Liver (tissue), 9 donors: ENCODE measurements around the gene WFS1. TPM values are rescaled to one million over a fixed set of nuclear protein-coding genes. Genes with fewer than 3 reads are reported as not detected.

Experiments used
- DNase-seq: peaks from one replicate; pipeline ENCODE4 v3.0.0-alpha.2; 2017; ENCODE audit warnings: low spot score
- H3K27ac ChIP-seq, 2 donors: one replicate each; pipeline ENCODE4 v1.7.0; 2013; ENCODE audit warnings: inconsistent platforms in 2 of 2, low read length in 2 of 2, control low read depth in 1 of 2, low read depth in 1 of 2, mild to moderate bottlenecking in 1 of 2
- H3K27me3 ChIP-seq, 4 donors: one replicate each; pipeline versions ENCODE4 v1.6.1 to v1.7.0; 2013; ENCODE audit warnings: low read length in 3 of 4, inconsistent platforms in 1 of 4, mild to moderate bottlenecking in 1 of 4, moderate library complexity in 1 of 4; ENCODE audit not compliant: control insufficient read depth in 4 of 4, insufficient read depth in 4 of 4
- H3K36me3 ChIP-seq, 4 donors: one replicate each; pipeline versions ENCODE4 v1.6.1 to v1.7.0; 2013; ENCODE audit warnings: low read length in 3 of 4, mild to moderate bottlenecking in 3 of 4, low read depth in 1 of 4, moderate library complexity in 1 of 4; ENCODE audit not compliant: control insufficient read depth in 4 of 4, insufficient read depth in 3 of 4
- H3K4me1 ChIP-seq, 4 donors: one replicate each; pipeline versions ENCODE4 v1.6.1 to v1.7.0; 2013; ENCODE audit warnings: low read length in 3 of 4, mild to moderate bottlenecking in 3 of 4, moderate library complexity in 1 of 4; ENCODE audit not compliant: control insufficient read depth in 4 of 4, insufficient read depth in 4 of 4
- H3K4me3 ChIP-seq, 3 donors: one replicate each; pipeline versions ENCODE4 v1.6.1 to v1.7.0; 2013; ENCODE audit warnings: low read length in 3 of 3, control low read depth in 1 of 3, low read depth in 1 of 3, mild to moderate bottlenecking in 1 of 3
- H3K9ac ChIP-seq, 2 donors: one replicate each; pipeline ENCODE4 v1.7.0; 2013; ENCODE audit warnings: low read length in 2 of 2, mild to moderate bottlenecking in 2 of 2, moderate library complexity in 2 of 2, control low read depth in 1 of 2, low read depth in 1 of 2
- H3K9me3 ChIP-seq, 4 donors: one replicate each; pipeline versions ENCODE4 v1.6.1 to v1.7.0; 2013; ENCODE audit warnings: low read length in 3 of 4; ENCODE audit not compliant: control insufficient read depth in 4 of 4
- EGR1 ChIP-seq, 2 donors: IDR thresholded peaks; 2 replicates each; pipeline ENCODE4 v1.6.1; 2016 to 2018; ENCODE audit warnings: antibody characterized with exemption in 2 of 2, low read depth in 2 of 2
- FOXA1 ChIP-seq: IDR thresholded peaks from 2 replicates; pipeline ENCODE4 v1.6.1; 2016; ENCODE audit warnings: antibody characterized with exemption
- FOXA2 ChIP-seq: IDR thresholded peaks from 2 replicates; pipeline ENCODE4 v1.6.1; 2016; ENCODE audit warnings: antibody characterized with exemption
- GABPA ChIP-seq, 2 donors: IDR thresholded peaks in 1 of 2; conservative IDR thresholded peaks in 1 of 2; 2 replicates each; pipeline ENCODE4 v1.6.1; 2016; ENCODE audit warnings: antibody characterized with exemption in 2 of 2, mild to moderate bottlenecking in 1 of 2, moderate library complexity in 1 of 2
- HNF4A ChIP-seq, 2 donors: conservative IDR thresholded peaks; 2 replicates each; pipeline ENCODE4 v1.6.1; 2016; ENCODE audit warnings: antibody characterized with exemption in 2 of 2, mild to moderate bottlenecking in 2 of 2
- HNF4G ChIP-seq: IDR thresholded peaks from 2 replicates; pipeline ENCODE4 v1.6.1; 2016; ENCODE audit warnings: antibody characterized with exemption
- JUND ChIP-seq, 2 donors: IDR thresholded peaks; 2 replicates each; pipeline ENCODE4 v1.6.1; 2016; ENCODE audit warnings: antibody characterized with exemption in 2 of 2
- NR2F2 ChIP-seq: IDR thresholded peaks from 2 replicates; pipeline ENCODE4 v1.6.1; 2016; ENCODE audit warnings: antibody characterized with exemption
- RAD21 ChIP-seq, 2 donors: IDR thresholded peaks; 2 replicates each; pipeline ENCODE4 v1.6.1; 2016; ENCODE audit warnings: antibody characterized with exemption in 2 of 2, mild to moderate bottlenecking in 2 of 2
- RXRA ChIP-seq, 2 donors: IDR thresholded peaks; 2 replicates each; pipeline ENCODE4 v1.6.1; 2017 to 2018; ENCODE audit warnings: antibody characterized with exemption in 2 of 2, mild to moderate bottlenecking in 1 of 2
- SP1 ChIP-seq: IDR thresholded peaks from 2 replicates; pipeline ENCODE4 v1.6.1; 2018; ENCODE audit warnings: antibody characterized with exemption, mild to moderate bottlenecking
- TAF1 ChIP-seq: conservative IDR thresholded peaks from 2 replicates; pipeline ENCODE4 v1.6.1; 2016; ENCODE audit warnings: antibody characterized with exemption, mild to moderate bottlenecking
- YY1 ChIP-seq: IDR thresholded peaks from 2 replicates; pipeline ENCODE4 v1.6.1; 2016; ENCODE audit warnings: antibody characterized with exemption, mild to moderate bottlenecking
- WGBS: extraction: QIAGEN DNeasy Blood & Tissue Kit; methylation state at CpG from one replicate; pipeline ENCODE4 v1.1.7; 2013; 5-methylcytosine and 5-hydroxymethylcytosine counted together
- polyA plus RNA-seq, 2 donors: library from polyadenylated mRNA; stranded (reverse) in 1 of 2; unstranded in 1 of 2; fragments of 200-250 nt in 1 of 2; fragments of >200 nt in 1 of 2; fragmentation: Nextera tagmentation in 1 of 2; extraction: Ambion mirVana in 1 of 2; gene quantifications; one replicate each; pipeline versions ENCODE4 v1.2.1 to v1.2.3, GENCODE V29; 2013 to 2015
- total RNA-seq, 2 donors: library from RNA; depleted of rRNA; stranded (reverse); fragments of >200 nt; gene quantifications; one replicate each; pipeline ENCODE4 v1.2.3, GENCODE V29; 2014
- TF ChIP-seq, protein P1 (sequence below): IDR thresholded peaks from 2 replicates; pipeline ENCODE4 v1.6.1; 2016; ENCODE audit warnings: antibody characterized with exemption
- TF ChIP-seq, protein P2 (sequence below): IDR thresholded peaks from 2 replicates; pipeline ENCODE4 v1.6.1; 2016; ENCODE audit warnings: antibody characterized with exemption, mild to moderate bottlenecking
- TF ChIP-seq, protein P3 (sequence below): fragments of 150-350 bp; IDR thresholded peaks from 2 replicates; pipeline ENCODE4 v1.5.1; 2017; ENCODE audit warnings: improper control_type of control experiment, low read depth, low read length; ENCODE audit not compliant: missing input control
- TF ChIP-seq, protein P4 (sequence below): IDR thresholded peaks from 2 replicates; pipeline ENCODE4 v1.6.1; 2016; ENCODE audit warnings: antibody characterized with exemption
- TF ChIP-seq, protein P5 (sequence below): IDR thresholded peaks from 2 replicates; pipeline ENCODE4 v1.6.1; 2016; ENCODE audit warnings: antibody characterized with exemption
- donor health status: healthy.
- donor health status: healthy.
- donor health status: healthy.
- donor health status: healthy.
- donor health status: healthy.

The WFS1 gene
- total and polyA plus RNA-seq, 4 donors, result 6.0 to 23.9 (median 13.0) TPM

DNA sequence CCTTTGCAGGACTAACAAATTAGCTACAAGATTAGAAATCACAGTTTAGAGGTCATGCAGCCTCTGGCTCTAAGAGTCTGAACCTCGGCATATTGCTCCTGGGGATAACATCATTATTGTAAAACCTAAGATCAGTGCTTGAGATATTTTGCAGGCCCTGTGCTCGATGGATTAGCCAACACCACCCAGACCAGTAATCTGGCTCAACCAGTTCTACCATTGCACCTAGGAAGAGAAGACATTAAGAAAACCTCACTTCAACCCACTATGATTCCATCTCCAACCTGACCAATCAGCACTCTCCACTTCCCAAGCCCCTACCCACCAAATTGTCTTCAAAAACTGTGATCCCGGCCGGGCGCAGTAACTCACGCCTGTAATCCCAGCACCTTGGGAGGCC is 43.6 kb downstream of the WFS1 start:
- TF ChIP-seq, protein P1, sequence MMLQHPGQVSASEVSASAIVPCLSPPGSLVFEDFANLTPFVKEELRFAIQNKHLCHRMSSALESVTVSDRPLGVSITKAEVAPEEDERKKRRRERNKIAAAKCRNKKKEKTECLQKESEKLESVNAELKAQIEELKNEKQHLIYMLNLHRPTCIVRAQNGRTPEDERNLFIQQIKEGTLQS, result no peak
- TF ChIP-seq FOXA1 (no peak), GABPA (IDR thresholded peaks at IDR 0.05 in 1 of 2, conservative IDR thresholded peaks at IDR 0.05 in 1 of 2) (no peak), RAD21 (IDR thresholded peaks at IDR 0.05) (no peak), RXRA (IDR thresholded peaks at IDR 0.05) (no peak), TAF1 (no peak), YY1 (no peak), HNF4G (no peak), SP1 (no peak), HNF4A (conservative IDR thresholded peaks at IDR 0.05) (no peak), FOXA2 (no peak), EGR1 (IDR thresholded peaks at IDR 0.05; ENCODE audit: low read depth in 2 of 2) (no peak), JUND (IDR thresholded peaks at IDR 0.05) (no peak), NR2F2 (no peak)
- TF ChIP-seq, protein P2, sequence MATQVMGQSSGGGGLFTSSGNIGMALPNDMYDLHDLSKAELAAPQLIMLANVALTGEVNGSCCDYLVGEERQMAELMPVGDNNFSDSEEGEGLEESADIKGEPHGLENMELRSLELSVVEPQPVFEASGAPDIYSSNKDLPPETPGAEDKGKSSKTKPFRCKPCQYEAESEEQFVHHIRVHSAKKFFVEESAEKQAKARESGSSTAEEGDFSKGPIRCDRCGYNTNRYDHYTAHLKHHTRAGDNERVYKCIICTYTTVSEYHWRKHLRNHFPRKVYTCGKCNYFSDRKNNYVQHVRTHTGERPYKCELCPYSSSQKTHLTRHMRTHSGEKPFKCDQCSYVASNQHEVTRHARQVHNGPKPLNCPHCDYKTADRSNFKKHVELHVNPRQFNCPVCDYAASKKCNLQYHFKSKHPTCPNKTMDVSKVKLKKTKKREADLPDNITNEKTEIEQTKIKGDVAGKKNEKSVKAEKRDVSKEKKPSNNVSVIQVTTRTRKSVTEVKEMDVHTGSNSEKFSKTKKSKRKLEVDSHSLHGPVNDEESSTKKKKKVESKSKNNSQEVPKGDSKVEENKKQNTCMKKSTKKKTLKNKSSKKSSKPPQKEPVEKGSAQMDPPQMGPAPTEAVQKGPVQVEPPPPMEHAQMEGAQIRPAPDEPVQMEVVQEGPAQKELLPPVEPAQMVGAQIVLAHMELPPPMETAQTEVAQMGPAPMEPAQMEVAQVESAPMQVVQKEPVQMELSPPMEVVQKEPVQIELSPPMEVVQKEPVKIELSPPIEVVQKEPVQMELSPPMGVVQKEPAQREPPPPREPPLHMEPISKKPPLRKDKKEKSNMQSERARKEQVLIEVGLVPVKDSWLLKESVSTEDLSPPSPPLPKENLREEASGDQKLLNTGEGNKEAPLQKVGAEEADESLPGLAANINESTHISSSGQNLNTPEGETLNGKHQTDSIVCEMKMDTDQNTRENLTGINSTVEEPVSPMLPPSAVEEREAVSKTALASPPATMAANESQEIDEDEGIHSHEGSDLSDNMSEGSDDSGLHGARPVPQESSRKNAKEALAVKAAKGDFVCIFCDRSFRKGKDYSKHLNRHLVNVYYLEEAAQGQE, result no peak
- TF ChIP-seq, protein P3, sequence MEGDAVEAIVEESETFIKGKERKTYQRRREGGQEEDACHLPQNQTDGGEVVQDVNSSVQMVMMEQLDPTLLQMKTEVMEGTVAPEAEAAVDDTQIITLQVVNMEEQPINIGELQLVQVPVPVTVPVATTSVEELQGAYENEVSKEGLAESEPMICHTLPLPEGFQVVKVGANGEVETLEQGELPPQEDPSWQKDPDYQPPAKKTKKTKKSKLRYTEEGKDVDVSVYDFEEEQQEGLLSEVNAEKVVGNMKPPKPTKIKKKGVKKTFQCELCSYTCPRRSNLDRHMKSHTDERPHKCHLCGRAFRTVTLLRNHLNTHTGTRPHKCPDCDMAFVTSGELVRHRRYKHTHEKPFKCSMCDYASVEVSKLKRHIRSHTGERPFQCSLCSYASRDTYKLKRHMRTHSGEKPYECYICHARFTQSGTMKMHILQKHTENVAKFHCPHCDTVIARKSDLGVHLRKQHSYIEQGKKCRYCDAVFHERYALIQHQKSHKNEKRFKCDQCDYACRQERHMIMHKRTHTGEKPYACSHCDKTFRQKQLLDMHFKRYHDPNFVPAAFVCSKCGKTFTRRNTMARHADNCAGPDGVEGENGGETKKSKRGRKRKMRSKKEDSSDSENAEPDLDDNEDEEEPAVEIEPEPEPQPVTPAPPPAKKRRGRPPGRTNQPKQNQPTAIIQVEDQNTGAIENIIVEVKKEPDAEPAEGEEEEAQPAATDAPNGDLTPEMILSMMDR, result no peak
- TF ChIP-seq, protein P4, sequence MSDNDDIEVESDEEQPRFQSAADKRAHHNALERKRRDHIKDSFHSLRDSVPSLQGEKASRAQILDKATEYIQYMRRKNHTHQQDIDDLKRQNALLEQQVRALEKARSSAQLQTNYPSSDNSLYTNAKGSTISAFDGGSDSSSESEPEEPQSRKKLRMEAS, result no peak
- TF ChIP-seq, protein P5, sequence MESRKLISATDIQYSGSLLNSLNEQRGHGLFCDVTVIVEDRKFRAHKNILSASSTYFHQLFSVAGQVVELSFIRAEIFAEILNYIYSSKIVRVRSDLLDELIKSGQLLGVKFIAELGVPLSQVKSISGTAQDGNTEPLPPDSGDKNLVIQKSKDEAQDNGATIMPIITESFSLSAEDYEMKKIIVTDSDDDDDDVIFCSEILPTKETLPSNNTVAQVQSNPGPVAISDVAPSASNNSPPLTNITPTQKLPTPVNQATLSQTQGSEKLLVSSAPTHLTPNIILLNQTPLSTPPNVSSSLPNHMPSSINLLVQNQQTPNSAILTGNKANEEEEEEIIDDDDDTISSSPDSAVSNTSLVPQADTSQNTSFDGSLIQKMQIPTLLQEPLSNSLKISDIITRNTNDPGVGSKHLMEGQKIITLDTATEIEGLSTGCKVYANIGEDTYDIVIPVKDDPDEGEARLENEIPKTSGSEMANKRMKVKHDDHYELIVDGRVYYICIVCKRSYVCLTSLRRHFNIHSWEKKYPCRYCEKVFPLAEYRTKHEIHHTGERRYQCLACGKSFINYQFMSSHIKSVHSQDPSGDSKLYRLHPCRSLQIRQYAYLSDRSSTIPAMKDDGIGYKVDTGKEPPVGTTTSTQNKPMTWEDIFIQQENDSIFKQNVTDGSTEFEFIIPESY, result no peak
- Histone ChIP-seq H3K4me3 (no peak overlapping the region), H3K9ac (no peak overlapping the region), H3K27ac (no peak overlapping the region), H3K36me3 (no peaks in the 10 kb centered on the region), H3K4me1 (no peaks in the 10 kb centered on the region), H3K27me3 (no peaks in the 10 kb centered on the region), H3K9me3 (no peaks in the 10 kb centered on the region)
- no peak for DNase-seq
- WGBS, result 90% methylated on average over 6 of the region's 6 CpGs
